GM19372 (cell line): ENCODE measurements around the gene KRTAP19-1.

Source experiments
- ATAC-seq: cut with Tn5 transposase; IDR thresholded peaks from one replicate; pipeline ENCODE4 v1.9.1; 2021; ENCODE audit warnings: mild to moderate bottlenecking, low read depth, moderate library complexity; ENCODE audit not compliant: unreplicated experiment

Gene KRTAP19-1

DNA sequence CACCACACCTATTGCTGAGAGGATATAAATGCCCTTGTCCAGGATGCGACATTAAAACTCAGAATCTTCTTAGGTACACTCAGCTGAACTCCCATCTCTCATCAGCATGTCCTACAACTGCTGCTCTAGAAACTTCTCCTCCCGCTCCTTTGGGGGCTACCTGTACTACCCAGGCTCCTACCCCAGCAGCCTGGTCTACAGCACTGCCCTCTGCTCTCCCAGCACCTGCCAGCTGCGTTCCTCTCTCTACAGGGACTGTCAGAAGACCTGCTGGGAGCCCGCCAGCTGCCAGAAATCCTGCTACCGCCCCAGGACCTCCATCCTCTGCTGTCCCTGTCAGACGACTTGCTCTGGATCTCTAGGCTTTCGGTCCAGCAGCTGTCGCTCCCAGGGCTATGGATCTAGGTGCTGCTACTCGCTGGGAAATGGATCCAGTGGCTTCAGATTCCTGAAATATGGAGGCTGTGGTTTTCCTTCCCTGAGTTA, 50.0 kb downstream of the KRTAP19-1 start, which contains the start of gene KRTAP13-4:
Gene KRTAP13-4, plus strand, starts transcription at position 51 of the 486 bp plus-strand sequence. Its CDS starts 56 bp downstream, at position 107.
- no peak for ATAC-seq
